Cardiac fibroblast (primary cell): ENCODE measurements around the gene SNED1.
"Not testable (repeated sequence)": the region's sequence is repeated elsewhere in the genome, so short reads cannot be mapped to it uniquely, and the experiment has no call there.

Source experiments
- DNase-seq, 2 donors: peaks; one replicate each; pipeline versions ENCODE4 v3.0.0 to v3.0.0-alpha.2; 2010; ENCODE audit warnings: low read depth in 2 of 2
- H3K4me3 ChIP-seq, 2 donors: replicated peaks in 1 of 2; 1 replicate in 1 of 2; 2 replicates in 1 of 2; pipeline ENCODE4 v1.5.1; 2011; ENCODE audit warnings: low read depth in 2 of 2, low read length in 2 of 2, mild to moderate bottlenecking in 2 of 2, moderate library complexity in 1 of 2
- TF ChIP-seq, protein P1 (sequence below): IDR thresholded peaks from one replicate; pipeline ENCODE4 v1.5.1; 2011; ENCODE audit warnings: low read depth, mild to moderate bottlenecking, low read length, inconsistent platforms

The SNED1 gene

GRCh38 chr2:241087420-241088268, 89.2 kb downstream of the SNED1 start:
- no peak for DNase-seq
- no peak overlapping the region for H3K4me3 ChIP-seq
- TF ChIP-seq, protein P1, sequence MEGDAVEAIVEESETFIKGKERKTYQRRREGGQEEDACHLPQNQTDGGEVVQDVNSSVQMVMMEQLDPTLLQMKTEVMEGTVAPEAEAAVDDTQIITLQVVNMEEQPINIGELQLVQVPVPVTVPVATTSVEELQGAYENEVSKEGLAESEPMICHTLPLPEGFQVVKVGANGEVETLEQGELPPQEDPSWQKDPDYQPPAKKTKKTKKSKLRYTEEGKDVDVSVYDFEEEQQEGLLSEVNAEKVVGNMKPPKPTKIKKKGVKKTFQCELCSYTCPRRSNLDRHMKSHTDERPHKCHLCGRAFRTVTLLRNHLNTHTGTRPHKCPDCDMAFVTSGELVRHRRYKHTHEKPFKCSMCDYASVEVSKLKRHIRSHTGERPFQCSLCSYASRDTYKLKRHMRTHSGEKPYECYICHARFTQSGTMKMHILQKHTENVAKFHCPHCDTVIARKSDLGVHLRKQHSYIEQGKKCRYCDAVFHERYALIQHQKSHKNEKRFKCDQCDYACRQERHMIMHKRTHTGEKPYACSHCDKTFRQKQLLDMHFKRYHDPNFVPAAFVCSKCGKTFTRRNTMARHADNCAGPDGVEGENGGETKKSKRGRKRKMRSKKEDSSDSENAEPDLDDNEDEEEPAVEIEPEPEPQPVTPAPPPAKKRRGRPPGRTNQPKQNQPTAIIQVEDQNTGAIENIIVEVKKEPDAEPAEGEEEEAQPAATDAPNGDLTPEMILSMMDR: no peak

DNA sequence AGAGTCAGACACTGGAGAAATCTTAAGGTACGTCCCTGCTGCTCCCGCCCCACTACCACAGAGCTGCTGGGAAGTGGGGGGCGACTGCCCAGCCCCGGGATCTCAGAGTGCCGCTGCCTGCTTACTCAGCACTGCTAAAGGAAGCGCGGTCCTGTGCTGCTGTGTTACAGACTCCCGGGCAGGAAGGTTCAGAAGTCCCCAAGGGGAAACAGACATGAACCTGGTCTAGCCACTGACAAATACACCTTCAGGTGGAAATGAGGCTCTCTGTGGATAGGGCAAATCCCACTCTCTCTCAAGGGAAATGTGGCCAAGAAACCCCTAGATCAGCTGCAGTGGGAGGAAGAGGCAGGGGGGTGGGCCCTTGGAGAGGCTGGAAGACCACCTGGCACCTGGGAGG, 90.0 kb downstream of the SNED1 start:
- DNase-seq: no peak
- TF ChIP-seq, protein P1: no peak
- H3K4me3 ChIP-seq: no peak overlapping the region

- TF ChIP-seq, protein P1: no peak
- no peak overlapping the region for H3K4me3 ChIP-seq
- DNase-seq: no peak
These were observed 90.6 kb downstream of the SNED1 start for GRCh38 chr2:241088791-241089732.

DNA sequence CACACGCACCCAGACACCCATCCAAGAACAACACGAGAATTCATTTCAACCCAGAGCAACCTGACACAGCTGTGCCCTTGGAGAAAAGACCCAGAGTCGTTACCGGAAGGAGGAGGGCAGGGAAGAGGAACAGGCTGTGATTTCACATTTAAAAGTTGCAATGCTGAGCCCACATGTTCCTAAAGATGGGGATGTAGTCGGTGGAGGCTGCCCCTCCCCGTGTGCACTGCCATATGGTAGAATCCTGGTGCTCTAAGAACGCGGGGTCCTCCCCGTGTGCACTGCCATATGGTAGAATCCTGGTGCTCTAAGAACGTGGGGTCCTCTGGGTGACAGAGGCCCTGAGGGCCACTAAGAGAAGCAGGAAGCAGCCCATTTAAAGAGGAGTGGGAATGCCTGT, 92.8 kb downstream of the SNED1 start:
- H3K4me3 ChIP-seq: no peak overlapping the region
- TF ChIP-seq, protein P1: no peak
- DNase-seq: no peak

GRCh38 chr2:241091734-241092445, 93.5 kb downstream of the SNED1 start:
- TF ChIP-seq, protein P1: no peak
- DNase-seq: no peak
- H3K4me3 ChIP-seq: no peak overlapping the region

DNA sequence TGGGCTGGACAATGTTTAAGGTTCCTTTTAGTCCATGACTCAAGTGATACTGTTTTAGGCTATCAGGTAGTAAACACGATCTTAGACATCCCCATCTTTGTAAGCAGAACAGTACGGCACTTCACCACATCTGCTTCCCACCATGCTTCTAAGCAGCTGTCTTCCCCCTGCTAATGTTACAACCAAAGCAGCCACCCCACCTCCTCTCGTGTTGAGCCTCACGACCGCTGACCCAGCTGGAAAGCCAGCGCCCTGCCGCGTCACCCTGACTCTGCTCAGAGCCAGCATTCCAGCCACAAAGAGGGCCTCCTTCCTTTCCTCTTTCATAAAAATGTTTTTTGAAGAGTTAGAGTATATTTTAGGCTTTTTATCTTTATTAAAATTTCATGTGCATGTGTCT, 94.3 kb downstream of the SNED1 start:
- TF ChIP-seq, protein P1: no peak
- no peak for DNase-seq

GRCh38 chr2:241093133-241093781, 94.8 kb downstream of the SNED1 start:
- not testable (repeated sequence) for H3K4me3 ChIP-seq, DNase-seq

More for the DNA sequence above, 94.3 kb downstream of the SNED1 start:
- no peak overlapping the region for H3K4me3 ChIP-seq
